NT2/D1 (cell line): Measurements from ENCODE around the gene LTBP4.

Experiments used
- SUZ12 ChIP-seq: IDR thresholded peaks from 2 replicates; pipeline ENCODE4 v1.6.1; 2011; ENCODE audit not compliant: insufficient read length, insufficient read depth; ENCODE audit errors: extremely low read depth
- YY1 ChIP-seq: IDR thresholded peaks from 2 replicates; pipeline ENCODE4 v1.6.1; 2011; ENCODE audit not compliant: insufficient read length, insufficient read depth
- ZNF274 ChIP-seq: IDR thresholded peaks from 2 replicates; pipeline ENCODE4 v1.6.1; 2011; ENCODE audit warnings: mild to moderate bottlenecking, low read depth, low read length

GRCh38 chr19:40662925-40663694, 61.9 kb downstream of the LTBP4 start:
- no peak for TF ChIP-seq ZNF274
- no peak for TF ChIP-seq YY1
- no peak for TF ChIP-seq SUZ12
